ENCODE results near the gene LONRF2. TPM values are rescaled to one million over a fixed set of nuclear protein-coding genes. Genes with fewer than 3 reads are reported as not detected.

The LONRF2 gene
- total RNA-seq, 1 donor from 2014 or later: not detected

DNA sequence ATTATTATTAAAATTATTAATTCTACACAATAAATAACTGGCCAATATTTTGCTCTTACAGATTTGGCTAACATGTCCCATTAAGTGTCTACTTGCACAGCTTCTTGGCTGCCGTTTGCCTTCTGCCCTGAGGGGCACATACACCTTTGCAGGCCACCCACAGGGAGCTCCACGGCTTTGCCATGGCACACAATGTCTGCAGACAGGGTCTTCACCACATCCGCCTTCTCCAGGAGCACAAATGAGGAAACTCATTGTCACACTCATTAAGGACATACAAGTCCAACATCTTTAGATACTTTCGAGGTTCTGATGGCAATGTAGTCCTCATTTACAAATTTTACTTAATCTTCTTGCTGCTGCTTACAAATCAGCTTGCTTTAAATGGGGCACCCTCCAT is 45.6 kb downstream of the LONRF2 start:
- no peak for DNase-seq (ENCODE audit: low read depth in 2 of 2)

DNA sequence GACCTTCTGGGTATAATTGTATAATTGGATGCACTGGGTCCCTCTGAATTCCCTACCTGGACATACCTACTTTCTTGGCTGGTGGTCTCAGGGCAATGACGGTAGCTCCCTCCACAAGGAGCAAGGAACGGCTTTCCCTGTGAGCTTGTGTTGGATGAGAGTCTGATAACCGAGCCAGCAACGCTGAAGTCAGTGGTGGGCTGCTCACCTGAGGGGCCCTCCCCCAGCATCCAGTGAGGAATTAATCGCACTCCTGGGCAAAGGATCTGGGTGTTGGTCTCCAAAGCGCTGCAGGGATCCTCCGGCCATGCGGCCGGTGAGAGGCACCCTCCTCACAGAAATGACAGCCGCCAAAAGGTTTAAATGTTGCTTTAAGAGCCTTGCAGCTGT is 47.1 kb downstream of the LONRF2 start:
- DNase-seq (ENCODE audit: low read depth in 2 of 2): no peak

DNA sequence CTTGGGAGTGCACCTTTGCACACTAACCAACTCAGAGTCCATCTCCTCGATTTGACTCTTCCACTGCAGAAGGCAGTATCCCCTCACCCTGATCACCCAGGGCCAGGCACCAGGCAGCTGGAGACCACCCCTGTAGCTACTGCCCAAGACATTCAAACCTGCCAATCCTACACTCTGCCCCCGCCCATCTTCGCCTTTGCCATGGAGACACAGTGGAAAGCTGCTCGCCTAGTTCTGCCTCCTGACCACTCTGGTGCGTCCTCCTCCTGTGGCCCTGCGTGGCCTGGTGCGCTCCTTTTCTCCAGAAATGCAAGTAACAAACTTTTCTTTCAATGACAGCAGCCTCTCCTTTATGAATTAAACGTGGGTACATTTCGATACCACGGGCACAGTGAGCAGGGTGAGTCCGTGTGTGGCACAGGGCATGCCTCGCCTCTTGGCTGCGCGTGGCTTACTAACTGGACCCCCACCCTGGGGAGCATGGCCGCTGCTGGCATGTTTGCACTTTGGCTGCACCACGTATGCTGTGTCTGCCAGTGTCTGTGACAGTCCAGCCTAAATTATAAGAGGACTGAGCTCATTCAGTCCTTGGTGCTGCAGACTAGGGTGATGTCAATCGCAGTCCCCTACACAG is 47.6 kb downstream of the LONRF2 start:
- no peak for DNase-seq (ENCODE audit: low read depth in 2 of 2)

DNA sequence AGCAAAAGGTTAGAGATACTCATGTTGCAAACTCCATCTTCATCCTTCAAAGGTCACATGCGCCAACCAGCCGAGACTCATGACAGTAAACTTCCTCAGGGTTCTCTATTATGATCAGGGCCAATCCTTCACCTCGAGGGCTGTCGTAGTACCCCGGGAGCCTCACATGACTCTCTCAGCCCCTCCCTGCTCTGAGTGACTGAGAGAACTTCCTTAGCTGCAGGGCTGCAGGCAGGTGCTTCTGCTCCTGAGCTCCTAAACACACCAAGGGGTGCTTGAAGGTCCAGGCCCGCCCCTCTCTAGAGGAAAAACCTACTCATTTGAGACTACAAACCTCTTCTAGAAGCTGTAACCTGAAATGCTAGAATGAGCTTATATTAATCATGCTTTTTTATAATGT is 48.2 kb downstream of the LONRF2 start:
- DNase-seq (ENCODE audit: low read depth in 2 of 2): no peak

DNA sequence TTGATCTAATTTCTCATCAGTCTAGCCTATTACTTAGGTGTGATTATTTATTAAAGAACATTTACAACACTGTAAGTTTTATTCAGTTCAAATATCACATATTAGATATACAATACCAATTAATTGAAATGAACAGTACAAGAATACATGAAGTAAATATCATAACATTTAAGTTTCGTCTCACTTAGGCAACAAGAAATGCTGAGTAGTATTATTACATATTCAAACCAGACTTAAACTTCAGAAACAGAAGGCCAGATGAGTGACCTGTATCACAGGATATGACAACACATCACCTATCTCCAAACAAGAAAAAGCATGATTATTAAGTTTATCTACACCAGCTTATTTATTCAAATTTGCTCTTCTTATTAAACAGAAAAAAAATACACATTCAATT is 48.9 kb downstream of the LONRF2 start:
- no peak for DNase-seq (ENCODE audit: low read depth in 2 of 2)

GRCh38 chr2:100272841-100273329 is 49.4 kb downstream of the LONRF2 start:
- DNase-seq (ENCODE audit: low read depth in 2 of 2): no peak

DNA sequence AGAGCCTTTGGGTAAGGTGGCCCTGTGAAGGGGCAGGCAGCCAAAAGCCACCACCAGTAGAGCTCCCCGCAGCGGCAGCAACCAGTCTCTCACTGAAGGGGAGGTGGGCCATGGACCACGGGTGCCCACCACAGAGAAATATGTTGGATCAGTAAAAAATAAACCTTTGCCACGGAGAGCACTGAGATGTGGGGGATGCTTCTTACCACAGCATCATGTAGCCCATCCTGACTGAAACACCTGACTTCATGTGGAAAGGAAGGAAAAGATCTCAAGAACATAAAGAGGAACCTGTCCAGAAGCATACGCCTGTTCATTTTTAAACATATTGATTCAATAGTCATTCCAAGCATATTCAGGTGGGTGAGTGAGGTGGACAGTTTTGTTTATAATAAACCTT is 51.1 kb downstream of the LONRF2 start:
- DNase-seq (ENCODE audit: low read depth in 2 of 2): no peak

- no peak for DNase-seq (ENCODE audit: low read depth in 2 of 2)
Observed at GRCh38 chr2:100270381-100271146, 51.7 kb downstream of the LONRF2 start.

DNA sequence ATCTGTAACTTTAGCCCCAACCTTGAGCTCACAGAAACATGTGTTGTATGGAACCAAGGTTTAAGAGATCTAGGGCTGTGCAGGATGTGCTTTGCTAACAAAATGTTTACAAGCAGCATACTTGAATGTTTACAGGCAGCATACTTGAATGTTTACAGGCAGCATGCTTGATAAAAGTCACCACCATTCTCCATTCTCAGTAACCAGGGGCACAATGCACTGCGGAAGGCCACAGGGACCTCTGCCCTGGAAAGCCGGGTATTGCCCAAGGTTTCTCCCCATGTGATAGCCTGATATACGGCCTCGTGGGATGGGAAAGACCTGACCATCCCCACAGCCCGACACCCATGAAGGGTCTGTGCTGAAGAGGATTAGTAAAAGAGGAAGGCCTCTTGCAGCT is 52.4 kb downstream of the LONRF2 start:
- DNase-seq (ENCODE audit: low read depth in 2 of 2): no peak

- no peak for DNase-seq (ENCODE audit: low read depth in 2 of 2)
Observed at GRCh38 chr2:100268986-100269385, 53.3 kb downstream of the LONRF2 start.

DNA sequence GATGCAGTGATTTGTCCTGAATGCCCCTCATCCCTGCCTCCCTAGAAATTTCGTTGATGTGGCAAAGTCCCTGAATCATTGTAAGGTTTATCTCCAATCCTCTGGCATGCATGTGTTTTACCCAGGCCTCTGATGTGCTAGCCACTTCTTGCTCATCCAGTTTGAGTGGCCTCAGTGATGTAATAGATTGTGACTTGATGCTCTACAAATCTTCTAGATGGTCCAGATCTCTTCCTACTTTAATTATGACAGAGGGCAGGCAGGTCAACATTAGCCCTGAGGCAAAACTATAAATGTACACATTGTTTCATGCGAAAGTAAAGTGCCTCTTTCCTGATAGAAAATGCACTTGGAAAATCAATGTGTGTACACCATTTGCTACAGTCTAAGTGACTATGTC is 54.5 kb downstream of the LONRF2 start:
- no peak for DNase-seq (ENCODE audit: low read depth in 2 of 2)

GRCh38 chr2:100266126-100266525 is 56.2 kb downstream of the LONRF2 start:
- no peak for DNase-seq (ENCODE audit: low read depth in 2 of 2)

DNA sequence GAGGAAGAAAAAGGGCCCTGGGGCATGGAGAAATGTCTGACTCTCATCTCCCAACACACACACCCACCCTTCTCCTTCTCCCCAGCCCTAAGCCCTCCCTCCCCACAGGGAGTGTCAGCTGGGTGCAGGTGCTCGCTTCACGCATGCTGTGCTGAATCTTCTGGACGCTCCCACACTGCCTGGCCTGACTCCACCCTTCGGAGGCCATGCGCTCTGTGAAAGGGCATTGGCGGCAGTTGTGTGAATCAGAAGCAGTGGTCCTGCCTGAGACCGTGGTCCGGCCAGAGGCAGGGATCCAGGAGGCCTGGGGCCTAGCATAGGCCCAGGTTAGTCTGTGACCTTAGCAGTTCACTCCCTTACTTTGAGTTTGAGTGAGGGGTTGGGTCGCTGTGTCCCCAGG is 57.1 kb downstream of the LONRF2 start:
- no peak for DNase-seq (ENCODE audit: low read depth in 2 of 2)

GRCh38 chr2:100264651-100265050 is 57.6 kb downstream of the LONRF2 start:
- no peak for DNase-seq (ENCODE audit: low read depth in 2 of 2)

DNA sequence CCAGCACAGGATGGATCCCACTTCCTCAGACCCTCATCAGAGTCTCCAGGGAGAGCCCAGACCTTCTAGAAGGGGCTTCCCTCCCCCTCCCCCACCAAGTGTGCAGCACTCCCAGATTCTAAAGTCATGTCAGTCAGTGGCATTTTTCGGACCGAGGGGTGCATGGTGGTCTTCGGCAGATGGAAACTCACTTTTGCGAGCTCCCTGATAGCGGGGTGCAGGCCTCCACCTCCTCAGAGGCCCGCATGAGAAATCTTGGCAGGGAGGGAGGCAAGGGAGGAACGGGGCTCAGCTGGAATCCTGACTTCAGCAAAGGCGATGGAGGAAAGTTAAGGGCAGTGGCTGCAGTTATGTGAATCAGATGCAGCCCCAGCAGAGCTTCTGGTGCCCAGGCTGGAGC is 58.2 kb downstream of the LONRF2 start:
- DNase-seq (ENCODE audit: low read depth in 2 of 2): no peak

- DNase-seq (ENCODE audit: low read depth in 2 of 2): peak; percentile 10 to 43
Observed at GRCh38 chr2:100262555-100263320, 59.6 kb downstream of the LONRF2 start.

DNA sequence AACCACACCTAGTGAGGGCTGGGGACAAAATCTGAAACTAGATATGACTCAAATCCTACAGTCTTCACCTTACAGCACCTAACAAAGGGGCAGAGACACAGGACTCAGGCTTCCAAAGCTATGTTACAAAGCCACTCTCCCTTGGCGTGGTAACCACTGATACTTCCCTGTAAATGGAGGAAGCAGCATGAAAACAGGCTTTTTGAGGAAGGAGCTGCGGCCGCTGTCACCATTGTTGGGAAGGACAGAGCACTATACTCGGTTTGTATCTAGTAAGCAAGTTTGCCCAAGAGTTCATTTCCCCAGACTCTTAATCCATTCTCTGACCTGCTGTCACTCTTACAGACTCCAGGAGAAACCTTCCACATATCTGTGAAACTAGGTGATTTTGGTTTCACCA is 60.3 kb downstream of the LONRF2 start:
- no peak for DNase-seq (ENCODE audit: low read depth in 2 of 2)

DNA sequence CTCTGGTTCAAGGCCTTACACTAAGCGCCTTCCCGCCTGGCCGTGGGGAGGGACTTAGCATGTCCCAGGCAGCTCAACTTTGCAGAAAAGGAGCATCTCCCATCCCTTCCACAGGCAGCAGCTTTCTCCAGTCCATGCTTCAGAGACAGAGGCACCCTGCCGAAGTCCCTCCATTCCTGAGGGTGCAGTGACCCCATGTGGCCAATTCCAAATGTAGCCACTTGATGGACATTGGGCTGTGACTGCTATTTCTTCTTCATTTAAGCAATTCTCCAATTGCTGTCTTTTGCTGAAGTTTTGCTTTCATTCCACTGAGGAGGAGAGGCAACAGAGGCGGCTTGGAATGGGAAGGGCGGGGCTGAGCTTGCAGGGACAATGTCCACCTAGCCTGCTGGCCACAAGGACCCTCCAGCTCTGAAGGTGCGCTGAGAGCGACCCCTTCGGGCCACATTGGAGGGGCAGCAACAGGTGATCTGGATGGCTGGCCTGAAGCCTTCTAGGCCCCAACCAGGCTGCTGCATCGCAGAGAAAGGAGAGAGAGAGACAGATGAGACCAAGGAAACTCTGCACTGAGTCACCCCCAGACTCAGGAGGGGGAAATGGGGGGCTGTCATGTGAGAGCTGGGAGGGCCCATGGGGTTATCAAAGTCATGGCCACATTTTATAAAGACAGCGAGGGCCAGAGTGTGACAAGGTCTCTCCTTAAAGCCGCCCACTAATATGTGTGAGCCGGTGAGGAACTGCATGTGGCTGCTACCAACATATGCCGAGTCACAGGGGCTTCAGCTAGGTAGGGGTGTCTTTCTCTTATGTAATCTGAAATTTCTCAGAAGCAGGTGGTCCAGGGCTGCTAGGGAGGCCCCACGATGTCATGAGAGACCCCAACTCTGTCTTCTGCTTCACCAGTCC is 61.3 kb downstream of the LONRF2 start:
- DNase-seq (ENCODE audit: low read depth in 2 of 2): peak; percentile 3 to 48

- no peak for DNase-seq (ENCODE audit: low read depth in 2 of 2)
Observed at GRCh38 chr2:100259106-100259505, 63.2 kb downstream of the LONRF2 start.

DNA sequence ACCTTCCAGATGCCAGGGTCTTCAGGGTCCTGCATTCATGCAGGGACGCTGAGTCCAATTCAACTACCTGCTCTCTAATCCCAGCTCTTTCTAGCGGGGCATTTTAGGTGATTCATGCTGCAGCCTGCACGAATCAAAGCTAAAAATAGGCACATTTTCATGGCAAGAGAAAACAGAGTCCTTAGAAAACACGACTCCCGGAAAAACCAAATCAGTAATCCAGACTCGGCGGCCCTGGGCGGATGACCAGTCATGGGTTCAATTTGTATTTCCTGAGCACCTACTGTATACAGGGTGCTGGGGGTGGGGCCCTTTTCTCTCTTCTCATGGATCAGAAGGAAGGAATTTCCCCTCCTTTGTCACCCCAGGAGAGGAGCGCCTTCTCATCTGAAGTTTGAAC is 64.4 kb downstream of the LONRF2 start:
- DNase-seq (ENCODE audit: low read depth in 2 of 2): no peak

DNA sequence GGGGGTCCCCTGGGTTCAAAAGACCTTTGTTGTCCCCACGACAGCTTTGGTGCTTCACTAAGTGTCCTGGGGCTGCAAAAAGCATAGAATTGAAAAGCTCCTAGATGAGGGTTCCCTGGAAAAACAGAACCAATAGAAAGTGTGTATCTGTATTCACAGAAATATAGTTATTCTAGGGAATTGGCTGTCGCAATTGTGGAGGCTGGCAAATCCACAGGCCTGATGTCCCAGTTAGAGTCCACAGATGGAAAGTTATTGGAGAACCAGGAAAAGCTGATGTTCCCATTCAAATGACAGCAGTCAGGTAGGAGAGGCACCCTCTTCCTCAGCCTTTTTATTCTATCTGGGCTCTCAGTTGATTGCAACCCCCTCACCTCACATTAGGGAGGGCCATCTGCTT is 65.5 kb downstream of the LONRF2 start:
- no peak for DNase-seq (ENCODE audit: low read depth in 2 of 2)

Data from dermis microvascular lymphatic vessel endothelial cell (primary cell).